ENCODE data around the gene TMEM150A. TPM values are rescaled to one million over a fixed set of nuclear protein-coding genes. Genes with fewer than 3 reads are reported as not detected.

TMEM150A gene
- total and polyA plus RNA-seq, 2 of the 13 experiments (the other 11 are each of a cell fraction or from before 2014, with no cell fraction given) = 30.1 to 70.4 TPM

- TF ChIP-seq ZNF138 (CRISPR knock-in tag; IDR thresholded peaks at IDR 0.05; ENCODE audit: low read depth) (no peak), NFE2L1 (CRISPR knock-in tag; IDR thresholded peaks at IDR 0.05; ENCODE audit: borderline replicate concordance) (no peak), ZNF460 (CRISPR knock-in tag; IDR thresholded peaks at IDR 0.05; ENCODE audit: borderline replicate concordance) (no peak), ATF1 (CRISPR knock-in tag; IDR thresholded peaks at IDR 0.05) (peak; percentile 70; the same call in 1 of the 2 replicates), MIXL1 (CRISPR knock-in tag; IDR thresholded peaks at IDR 0.05) (no peak), FOXA1 (IDR thresholded peaks at IDR 0.05) (no peak), FOXA1 (CRISPR knock-in tag; IDR thresholded peaks at IDR 0.05) (no peak), JDP2 (CRISPR knock-in tag; IDR thresholded peaks at IDR 0.05; ENCODE audit: borderline replicate concordance) (no peak), DMTF1 (CRISPR knock-in tag; IDR thresholded peaks at IDR 0.05) (no peak), ZNF281 (CRISPR knock-in tag; IDR thresholded peaks at IDR 0.05; ENCODE audit: borderline replicate concordance) (peak; percentile 12; the same call in 1 of the 2 replicates), CTCF (CRISPR knock-in tag; IDR thresholded peaks at IDR 0.05) (peak; percentile 46), ZNF607 (CRISPR knock-in tag; IDR thresholded peaks at IDR 0.05; ENCODE audit: borderline replicate concordance) (0 out of 2 replicates have a peak, but pooled peaks have one; percentile 43), NFKBIZ (CRISPR knock-in tag; IDR thresholded peaks at IDR 0.05) (no peak)
- TF ChIP-seq, protein P1, sequence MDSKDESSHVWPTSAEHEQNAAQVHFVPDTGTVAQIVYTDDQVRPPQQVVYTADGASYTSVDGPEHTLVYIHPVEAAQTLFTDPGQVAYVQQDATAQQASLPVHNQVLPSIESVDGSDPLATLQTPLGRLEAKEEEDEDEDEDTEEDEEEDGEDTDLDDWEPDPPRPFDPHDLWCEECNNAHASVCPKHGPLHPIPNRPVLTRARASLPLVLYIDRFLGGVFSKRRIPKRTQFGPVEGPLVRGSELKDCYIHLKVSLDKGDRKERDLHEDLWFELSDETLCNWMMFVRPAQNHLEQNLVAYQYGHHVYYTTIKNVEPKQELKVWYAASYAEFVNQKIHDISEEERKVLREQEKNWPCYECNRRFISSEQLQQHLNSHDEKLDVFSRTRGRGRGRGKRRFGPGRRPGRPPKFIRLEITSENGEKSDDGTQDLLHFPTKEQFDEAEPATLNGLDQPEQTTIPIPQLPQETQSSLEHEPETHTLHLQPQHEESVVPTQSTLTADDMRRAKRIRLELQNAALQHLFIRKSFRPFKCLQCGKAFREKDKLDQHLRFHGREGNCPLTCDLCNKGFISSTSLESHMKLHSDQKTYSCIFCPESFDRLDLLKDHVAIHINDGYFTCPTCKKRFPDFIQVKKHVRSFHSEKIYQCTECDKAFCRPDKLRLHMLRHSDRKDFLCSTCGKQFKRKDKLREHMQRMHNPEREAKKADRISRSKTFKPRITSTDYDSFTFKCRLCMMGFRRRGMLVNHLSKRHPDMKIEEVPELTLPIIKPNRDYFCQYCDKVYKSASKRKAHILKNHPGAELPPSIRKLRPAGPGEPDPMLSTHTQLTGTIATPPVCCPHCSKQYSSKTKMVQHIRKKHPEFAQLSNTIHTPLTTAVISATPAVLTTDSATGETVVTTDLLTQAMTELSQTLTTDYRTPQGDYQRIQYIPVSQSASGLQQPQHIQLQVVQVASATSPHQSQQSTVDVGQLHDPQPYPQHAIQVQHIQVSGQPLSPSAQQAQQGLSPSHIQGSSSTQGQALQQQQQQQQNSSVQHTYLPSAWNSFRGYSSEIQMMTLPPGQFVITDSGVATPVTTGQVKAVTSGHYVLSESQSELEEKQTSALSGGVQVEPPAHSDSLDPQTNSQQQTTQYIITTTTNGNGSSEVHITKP (CRISPR knock-in tag; IDR thresholded peaks at IDR 0.05; ENCODE audit: low read depth) = no peak
- TF ChIP-seq, protein P2, sequence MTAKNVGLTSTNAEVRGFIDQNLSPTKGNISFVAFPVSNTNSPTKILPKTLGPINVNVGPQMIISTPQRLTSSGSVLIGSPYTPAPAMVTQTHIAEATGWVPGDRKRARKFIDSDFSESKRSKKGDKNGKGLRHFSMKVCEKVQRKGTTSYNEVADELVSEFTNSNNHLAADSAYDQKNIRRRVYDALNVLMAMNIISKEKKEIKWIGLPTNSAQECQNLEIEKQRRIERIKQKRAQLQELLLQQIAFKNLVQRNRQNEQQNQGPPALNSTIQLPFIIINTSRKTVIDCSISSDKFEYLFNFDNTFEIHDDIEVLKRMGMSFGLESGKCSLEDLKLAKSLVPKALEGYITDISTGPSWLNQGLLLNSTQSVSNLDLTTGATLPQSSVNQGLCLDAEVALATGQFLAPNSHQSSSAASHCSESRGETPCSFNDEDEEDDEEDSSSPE (CRISPR knock-in tag; IDR thresholded peaks at IDR 0.05) = peak; percentile 88
- TF ChIP-seq, protein P3, sequence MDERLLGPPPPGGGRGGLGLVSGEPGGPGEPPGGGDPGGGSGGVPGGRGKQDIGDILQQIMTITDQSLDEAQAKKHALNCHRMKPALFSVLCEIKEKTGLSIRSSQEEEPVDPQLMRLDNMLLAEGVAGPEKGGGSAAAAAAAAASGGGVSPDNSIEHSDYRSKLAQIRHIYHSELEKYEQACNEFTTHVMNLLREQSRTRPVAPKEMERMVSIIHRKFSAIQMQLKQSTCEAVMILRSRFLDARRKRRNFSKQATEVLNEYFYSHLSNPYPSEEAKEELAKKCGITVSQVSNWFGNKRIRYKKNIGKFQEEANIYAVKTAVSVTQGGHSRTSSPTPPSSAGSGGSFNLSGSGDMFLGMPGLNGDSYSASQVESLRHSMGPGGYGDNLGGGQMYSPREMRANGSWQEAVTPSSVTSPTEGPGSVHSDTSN (CRISPR knock-in tag; IDR thresholded peaks at IDR 0.05) = no peak
Observed at GRCh38 chr2:85602476-85603234, at the start of gene TMEM150A (continued).
